Activated T-helper 17 cell treated with anti-CD3 and anti-CD28 coated beads, Interleukin-2, amount 50 U/mL, for 72 hours (primary cell): ENCODE measurements around the gene DEFB114. TPM values are rescaled to one million over a fixed set of nuclear protein-coding genes. Genes with fewer than 3 reads are reported as not detected.

Experiments
- ATAC-seq: fragments of 150-1000 bp; cut with Tn5 transposase; replicated peaks from 2 replicates; pipeline ENCODE4 v1.10.0; 2021; ENCODE audit warnings: mild to moderate bottlenecking, moderate library complexity
- H3K27ac Mint-ChIP-seq: one replicate; pipeline ENCODE4 v1.8.0; 2022; ENCODE audit warnings: mixed read lengths
- H3K27me3 Mint-ChIP-seq: one replicate; pipeline ENCODE4 v1.8.0; 2022; ENCODE audit warnings: mixed read lengths
- H3K36me3 Mint-ChIP-seq: one replicate; pipeline ENCODE4 v1.8.0; 2022; ENCODE audit warnings: low read depth, mild to moderate bottlenecking, mixed read lengths
- H3K4me1 Mint-ChIP-seq: one replicate; pipeline ENCODE4 v1.8.0; 2022; ENCODE audit warnings: mixed read lengths
- H3K4me3 Mint-ChIP-seq: one replicate; pipeline ENCODE4 v1.8.0; 2022; ENCODE audit warnings: mild to moderate bottlenecking, mixed read lengths
- H3K9me3 Mint-ChIP-seq: one replicate; pipeline ENCODE4 v1.8.0; 2022; ENCODE audit warnings: mixed read lengths
- total RNA-seq, 2 donors: library from RNA; stranded (reverse); gene quantifications; one replicate each; pipeline ENCODE4 v1.2.3, GENCODE V29; 2022

DEFB114 gene, protein sequence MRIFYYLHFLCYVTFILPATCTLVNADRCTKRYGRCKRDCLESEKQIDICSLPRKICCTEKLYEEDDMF
- not detected for total RNA-seq

DNA sequence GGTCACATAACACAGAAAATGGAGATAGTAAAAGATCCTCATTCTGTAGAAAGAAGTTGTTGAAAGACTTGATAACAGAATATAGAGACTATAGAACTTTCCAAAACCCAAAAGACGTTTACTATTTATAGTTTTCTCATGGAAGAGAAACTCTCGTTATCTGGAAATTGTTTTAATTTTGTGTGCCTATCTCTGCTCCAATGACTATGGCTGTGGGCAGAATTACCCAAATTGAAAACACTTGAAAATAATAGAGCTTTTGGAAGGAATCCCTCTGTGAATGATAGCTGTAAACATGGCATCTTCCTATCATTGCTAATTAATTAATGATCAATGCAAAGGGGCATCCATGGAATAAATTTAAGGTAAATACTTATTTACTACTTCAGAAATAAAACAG is at the start of gene DEFB114:
DEFB114 (minus strand) TSS at position 101 of the 400 bp plus-strand sequence; CDS start at position 42, 59 bp downstream.
- no peak for ATAC-seq
- Mint-ChIP-seq H3K4me3 (no peak within 1 kb of the TSS), H3K27ac (no peak within 1 kb of the TSS), H3K27me3 (no peaks in the 10 kb centered on the region), H3K36me3 (no peaks in the 10 kb centered on the region), H3K9me3 (peaks cover 6% of the 10 kb centered on the region), H3K4me1 (no peaks in the 10 kb centered on the region)

DNA sequence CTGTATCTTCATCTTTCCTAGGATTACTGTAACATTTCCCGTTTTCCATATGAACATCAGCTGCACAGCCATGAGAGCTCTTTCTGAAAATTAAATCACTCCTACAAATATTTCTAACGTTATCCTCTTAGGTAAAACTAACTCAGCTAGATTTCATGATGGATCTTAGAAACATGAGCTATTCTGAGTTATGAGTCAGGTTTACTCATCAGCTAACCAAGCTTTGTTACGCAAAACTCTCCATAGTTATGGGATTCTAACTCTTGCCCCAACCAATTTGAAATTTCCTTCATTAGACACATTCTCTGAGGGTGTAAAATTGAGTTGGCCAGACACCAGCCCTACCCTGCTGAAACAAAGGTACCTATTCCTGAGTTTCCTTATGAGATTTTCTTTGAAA is 43.9 kb upstream of the DEFB114 start:
- Mint-ChIP-seq H3K4me1 (no peaks in the 10 kb centered on the region), H3K36me3 (no peaks in the 10 kb centered on the region), H3K27me3 (no peaks in the 10 kb centered on the region), H3K4me3 (no peak overlapping the region), H3K9me3 (peaks cover 7% of the 10 kb centered on the region), H3K27ac (no peak overlapping the region)
- no peak for ATAC-seq

DNA sequence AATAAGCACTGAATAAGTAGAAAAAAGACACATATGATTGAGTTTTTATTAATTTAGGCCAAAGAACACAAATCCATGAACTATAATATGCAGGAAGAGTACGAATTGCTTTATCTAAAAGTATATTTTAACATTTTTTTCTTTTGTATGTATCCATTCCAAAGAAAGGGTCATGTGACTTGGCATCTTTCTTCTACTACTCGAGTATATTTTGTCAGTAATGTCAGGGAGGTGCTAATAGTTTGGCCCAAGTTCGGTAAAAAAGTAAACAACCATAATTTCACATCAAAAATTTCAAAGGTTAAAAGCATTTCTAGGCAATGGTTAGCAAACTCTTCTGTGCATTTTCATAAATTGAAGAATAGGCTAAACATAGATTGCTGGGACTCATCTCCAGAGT is 39.2 kb upstream of the DEFB114 start:
- no peak overlapping the region for H3K27ac Mint-ChIP-seq
- peaks cover 5% of the 10 kb centered on the region for H3K9me3 Mint-ChIP-seq
- H3K27me3 Mint-ChIP-seq: no peaks in the 10 kb centered on the region
- H3K36me3 Mint-ChIP-seq: no peaks in the 10 kb centered on the region
- ATAC-seq: no peak
- H3K4me3 Mint-ChIP-seq: no peak overlapping the region
- H3K4me1 Mint-ChIP-seq: no peaks in the 10 kb centered on the region

DNA sequence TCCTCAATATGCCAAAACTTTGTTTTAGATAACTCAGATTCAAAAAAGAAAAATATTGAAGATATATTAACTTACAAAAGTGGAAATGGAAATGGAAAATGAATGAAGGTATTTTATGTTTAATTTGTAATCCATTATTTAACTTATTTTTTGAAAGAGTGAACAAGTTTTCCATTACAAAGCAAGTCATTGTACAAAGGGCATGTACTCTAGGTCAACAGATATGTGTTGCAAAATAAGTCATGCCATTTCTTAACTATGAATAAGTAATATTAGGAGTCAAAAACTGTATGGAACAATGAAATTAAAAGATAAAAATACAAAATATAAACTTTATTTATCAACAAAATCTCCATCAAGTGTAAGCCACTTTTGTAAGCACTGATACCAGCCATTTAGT is 31.3 kb upstream of the DEFB114 start:
- Mint-ChIP-seq H3K27me3 (no peaks in the 10 kb centered on the region), H3K9me3 (peaks cover 9% of the 10 kb centered on the region), H3K36me3 (no peaks in the 10 kb centered on the region), H3K4me1 (no peaks in the 10 kb centered on the region), H3K4me3 (no peak overlapping the region), H3K27ac (no peak overlapping the region)
- no peak for ATAC-seq

DNA sequence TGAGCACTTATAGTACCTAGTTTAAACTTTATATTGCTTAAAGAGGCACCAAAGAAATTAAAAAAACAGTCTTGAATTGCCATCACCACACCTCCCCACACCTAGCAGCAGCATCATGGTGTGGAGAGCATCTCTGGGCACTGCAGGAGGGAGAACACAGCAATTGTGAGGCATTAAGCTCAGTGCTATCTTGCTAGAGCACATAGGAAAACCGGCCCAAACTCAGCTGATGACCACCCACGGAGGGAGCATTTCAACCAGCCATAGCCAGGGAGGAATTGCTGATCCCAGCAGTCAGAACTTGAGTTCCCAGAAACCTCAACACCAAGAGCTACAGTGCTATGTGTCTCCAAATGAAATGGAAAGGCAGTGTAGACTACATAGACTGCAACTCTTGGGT is 24.9 kb upstream of the DEFB114 start:
- Mint-ChIP-seq H3K9me3 (peaks cover 9% of the 10 kb centered on the region), H3K4me1 (no peaks in the 10 kb centered on the region), H3K36me3 (no peaks in the 10 kb centered on the region), H3K27me3 (no peaks in the 10 kb centered on the region), H3K4me3 (no peak overlapping the region), H3K27ac (no peak overlapping the region)
- ATAC-seq: no peak

DNA sequence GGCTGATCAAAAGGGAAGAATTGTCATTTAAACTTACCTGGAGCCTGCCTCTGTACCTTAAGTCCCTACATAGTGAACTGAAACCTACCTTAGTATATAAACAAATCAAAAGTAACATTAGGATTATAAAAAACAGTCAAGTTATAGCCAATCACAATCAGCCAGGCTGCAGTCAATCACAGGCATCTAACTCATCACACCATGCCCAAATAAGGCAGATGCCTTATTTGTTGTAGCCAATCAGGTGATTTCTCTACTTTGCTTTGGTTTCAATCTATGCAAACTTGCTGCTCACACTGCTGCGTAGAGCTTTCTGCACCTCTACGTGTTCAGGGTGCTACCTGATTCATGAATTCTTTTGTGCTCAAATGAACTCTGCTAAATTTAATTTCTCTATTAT is 23.8 kb upstream of the DEFB114 start:
- no peak overlapping the region for H3K4me3 Mint-ChIP-seq
- H3K27me3 Mint-ChIP-seq: no peaks in the 10 kb centered on the region
- ATAC-seq: no peak
- H3K9me3 Mint-ChIP-seq: peaks cover 5% of the 10 kb centered on the region
- H3K36me3 Mint-ChIP-seq: no peaks in the 10 kb centered on the region
- H3K27ac Mint-ChIP-seq: no peak overlapping the region
- no peaks in the 10 kb centered on the region for H3K4me1 Mint-ChIP-seq

DNA sequence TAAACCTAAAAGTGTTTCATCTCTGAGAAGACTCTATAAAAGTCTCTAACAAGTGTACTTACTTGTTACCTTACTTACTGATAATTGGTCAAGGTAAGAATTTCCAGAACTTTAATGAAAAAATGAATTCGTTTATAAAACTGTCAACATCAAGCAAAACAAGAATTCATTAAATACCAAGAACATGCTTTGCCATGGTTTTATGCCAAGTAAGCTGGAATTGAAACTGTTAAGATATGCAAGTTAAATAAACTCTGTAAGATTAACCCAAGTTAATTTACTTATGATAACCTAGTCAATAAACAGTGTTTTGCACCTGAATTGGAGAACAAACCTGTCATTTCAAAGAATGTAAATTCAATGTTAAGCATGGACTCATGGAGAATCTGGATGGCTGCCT is 22.6 kb upstream of the DEFB114 start:
- Mint-ChIP-seq H3K9me3 (no peaks in the 10 kb centered on the region), H3K4me1 (no peaks in the 10 kb centered on the region), H3K4me3 (no peak overlapping the region), H3K27me3 (no peaks in the 10 kb centered on the region), H3K36me3 (no peaks in the 10 kb centered on the region), H3K27ac (no peak overlapping the region)
- ATAC-seq: no peak

DNA sequence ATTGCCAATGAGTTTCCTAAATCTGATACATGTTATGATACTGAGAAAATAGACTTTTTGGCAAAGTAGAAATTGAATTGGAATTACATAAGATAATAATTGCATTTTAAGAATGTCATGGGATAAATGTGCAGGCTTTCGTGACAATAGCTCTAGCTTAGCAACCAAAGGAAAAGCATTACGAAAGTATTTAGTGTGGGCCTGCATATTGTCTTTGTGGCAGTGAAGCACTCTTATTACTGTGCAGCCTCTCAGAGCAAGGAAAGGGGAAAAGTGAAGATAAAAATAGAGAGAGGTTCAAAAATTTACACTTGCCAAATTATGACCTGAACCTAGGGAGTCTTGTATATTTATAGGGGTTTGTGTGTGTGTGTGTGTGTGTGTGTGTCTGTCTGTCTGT is 18.1 kb upstream of the DEFB114 start:
- no peak for ATAC-seq
- Mint-ChIP-seq H3K9me3 (no peaks in the 10 kb centered on the region), H3K27me3 (no peaks in the 10 kb centered on the region), H3K27ac (no peak overlapping the region), H3K36me3 (no peaks in the 10 kb centered on the region), H3K4me3 (no peak overlapping the region), H3K4me1 (peaks cover 5% of the 10 kb centered on the region)

DNA sequence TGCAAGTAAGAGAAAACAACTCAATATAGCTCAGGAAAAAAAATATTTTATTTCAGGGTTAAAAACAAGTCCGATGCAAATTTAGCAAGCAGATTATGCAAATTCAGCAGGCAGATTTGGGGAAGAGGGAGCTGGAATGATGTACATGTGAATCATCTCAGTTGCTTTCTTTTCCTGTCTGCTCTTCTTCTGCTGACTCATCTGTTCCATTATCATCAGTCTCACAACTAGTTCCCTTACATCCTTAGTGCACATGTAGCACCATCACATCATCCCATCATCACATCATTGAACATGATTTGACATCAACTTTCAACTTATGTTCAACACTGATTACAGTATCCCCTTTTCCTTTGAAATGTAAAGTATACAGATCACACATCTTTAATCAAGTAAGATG is 16.9 kb upstream of the DEFB114 start:
- peak; percentile 68 for ATAC-seq
- Mint-ChIP-seq H3K27ac (no peak overlapping the region), H3K4me1 (peaks cover 5% of the 10 kb centered on the region), H3K4me3 (no peak overlapping the region), H3K27me3 (no peaks in the 10 kb centered on the region), H3K36me3 (no peaks in the 10 kb centered on the region), H3K9me3 (no peaks in the 10 kb centered on the region)

DNA sequence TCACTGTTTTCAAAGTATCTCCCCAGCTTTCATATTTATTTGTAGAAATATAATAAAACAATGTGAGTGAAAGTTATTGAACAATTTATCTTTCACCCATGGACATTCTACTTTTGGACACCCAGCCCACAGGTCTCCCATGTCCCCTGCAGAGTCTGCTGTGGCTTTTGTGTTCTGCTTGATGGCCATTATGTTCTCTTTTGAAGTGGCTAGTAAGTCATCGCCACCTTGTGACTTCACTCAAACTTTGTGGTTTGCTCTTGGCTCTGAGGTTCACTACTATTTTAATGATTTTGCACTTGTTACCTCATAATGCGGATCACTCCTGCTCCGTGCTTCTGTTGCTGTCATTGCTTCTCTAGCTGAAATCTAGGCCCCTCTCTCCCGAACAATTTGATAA is 15.6 kb upstream of the DEFB114 start:
- Mint-ChIP-seq H3K4me3 (no peak overlapping the region), H3K27ac (no peak overlapping the region), H3K36me3 (no peaks in the 10 kb centered on the region), H3K9me3 (no peaks in the 10 kb centered on the region), H3K4me1 (peaks cover 5% of the 10 kb centered on the region), H3K27me3 (no peaks in the 10 kb centered on the region)
- peak; percentile 37 for ATAC-seq

DNA sequence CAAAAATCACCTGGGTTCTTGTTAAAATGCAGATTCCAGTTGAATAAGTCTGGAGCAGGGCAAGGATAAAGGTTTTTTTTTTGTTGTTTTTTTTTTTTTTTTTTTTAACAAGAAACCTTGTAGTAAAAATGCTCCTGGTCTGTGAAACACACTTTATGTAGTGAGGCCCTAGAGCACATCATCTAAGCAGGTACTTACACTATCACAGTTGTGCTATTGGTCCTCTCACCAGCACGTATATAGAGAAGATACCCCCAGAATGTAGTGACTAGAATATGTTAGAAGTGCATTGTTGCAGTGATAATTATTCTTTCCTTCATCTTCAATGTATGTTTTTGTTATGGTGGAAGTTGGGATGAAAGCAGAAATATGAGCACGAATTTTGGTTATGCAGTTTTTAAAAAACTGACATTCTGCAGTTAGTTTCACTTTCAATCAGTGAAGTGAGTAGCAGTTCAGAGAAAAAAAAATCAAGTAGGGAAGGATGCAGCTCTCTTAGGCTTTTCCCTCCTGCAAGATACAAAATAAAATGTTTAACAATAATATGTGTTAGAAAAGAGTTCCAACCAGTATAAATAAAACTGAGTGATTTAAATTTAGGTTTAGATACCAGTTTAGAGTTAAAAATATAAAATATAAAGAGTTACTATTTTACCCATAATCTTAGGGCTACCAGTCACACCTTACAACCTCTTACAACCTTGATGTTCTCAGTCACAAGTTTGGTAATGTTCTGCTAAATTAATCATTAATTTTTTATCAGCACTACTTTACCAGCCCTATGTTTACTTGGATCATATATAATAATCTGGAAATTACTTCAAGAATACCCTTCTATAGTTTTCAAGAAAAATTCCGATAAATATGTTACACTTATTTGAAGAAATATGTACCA is 14.6 kb upstream of the DEFB114 start:
- ATAC-seq: no peak
- H3K27ac Mint-ChIP-seq: no peak overlapping the region
- H3K4me1 Mint-ChIP-seq: peaks cover 5% of the 10 kb centered on the region
- H3K36me3 Mint-ChIP-seq: no peaks in the 10 kb centered on the region
- H3K27me3 Mint-ChIP-seq: no peaks in the 10 kb centered on the region
- H3K4me3 Mint-ChIP-seq: peak overlapping the region; percentile 9
- no peaks in the 10 kb centered on the region for H3K9me3 Mint-ChIP-seq

DNA sequence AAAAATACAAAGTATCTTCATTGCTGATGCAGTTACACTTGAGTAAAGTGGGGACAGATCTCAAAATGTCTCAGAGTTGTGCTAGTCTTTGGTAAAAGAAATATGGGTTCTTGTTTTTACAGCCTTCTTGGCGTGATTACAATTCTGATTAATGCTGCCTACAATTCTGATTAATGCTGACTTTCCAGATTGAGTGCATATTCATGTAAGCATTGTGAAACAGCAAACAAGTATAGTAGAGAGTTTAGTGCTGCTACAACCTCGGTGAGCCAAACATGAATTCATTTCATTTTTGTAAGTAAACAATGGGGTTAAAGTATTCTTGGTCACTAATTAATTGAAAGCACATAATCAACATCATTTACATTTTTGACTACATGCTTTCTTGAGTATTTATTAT is 5.6 kb upstream of the DEFB114 start, which contains the start of gene DEFB113:
DEFB113 (minus strand) TSS at position 21 of the 400 bp plus-strand sequence; CDS start at position 21, 0 bp downstream.
- H3K27ac Mint-ChIP-seq: no peak within 1 kb of the TSS
- peaks cover 5% of the 10 kb centered on the region for H3K9me3 Mint-ChIP-seq
- no peaks in the 10 kb centered on the region for H3K27me3 Mint-ChIP-seq
- no peak for ATAC-seq
- no peak within 1 kb of the TSS for H3K4me3 Mint-ChIP-seq
- no peaks in the 10 kb centered on the region for H3K4me1 Mint-ChIP-seq
- H3K36me3 Mint-ChIP-seq: no peaks in the 10 kb centered on the region

DNA sequence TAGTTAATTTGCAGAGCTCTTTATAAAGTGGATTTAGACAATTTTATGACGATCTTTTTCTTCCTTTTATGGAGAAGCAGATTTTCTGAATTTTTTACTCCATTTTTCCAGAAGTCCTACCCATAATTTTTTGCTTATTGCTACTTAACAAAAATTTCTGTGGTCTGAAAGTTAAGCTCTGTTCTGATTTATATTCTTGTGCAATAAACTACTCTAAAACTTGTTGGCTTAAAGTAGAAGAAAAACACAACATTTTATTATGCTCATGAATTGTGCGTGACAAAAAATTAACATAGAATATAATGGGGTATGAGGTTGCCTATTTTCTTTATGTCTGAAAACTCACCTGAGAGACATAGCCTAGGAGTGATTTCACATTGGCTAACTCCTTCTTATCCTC is 2.9 kb upstream of the DEFB114 start:
- Mint-ChIP-seq H3K27me3 (no peaks in the 10 kb centered on the region), H3K4me3 (no peak overlapping the region), H3K36me3 (no peaks in the 10 kb centered on the region), H3K9me3 (peaks cover 5% of the 10 kb centered on the region), H3K4me1 (no peaks in the 10 kb centered on the region), H3K27ac (no peak overlapping the region)
- no peak for ATAC-seq

DNA sequence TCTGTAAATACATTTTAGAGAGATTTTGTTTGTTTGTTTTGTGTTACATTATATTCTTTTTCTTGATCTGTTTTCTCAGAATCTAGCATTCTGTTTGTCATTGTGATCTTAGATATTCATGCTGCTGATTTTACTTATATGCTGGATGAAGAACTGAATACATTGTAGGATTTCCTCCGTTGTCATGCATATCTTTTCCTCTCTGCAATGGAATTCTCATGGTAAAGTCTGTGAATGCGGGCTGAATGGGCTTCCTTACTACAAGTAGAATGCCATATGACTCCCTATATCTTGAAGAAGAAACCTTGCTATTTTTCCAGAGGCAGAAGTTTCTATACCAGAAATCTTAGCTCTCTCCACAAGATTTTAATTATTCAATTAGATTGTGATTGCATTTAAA is 2.4 kb upstream of the DEFB114 start:
- no peak overlapping the region for H3K4me3 Mint-ChIP-seq
- H3K27ac Mint-ChIP-seq: no peak overlapping the region
- H3K4me1 Mint-ChIP-seq: no peaks in the 10 kb centered on the region
- peaks cover 5% of the 10 kb centered on the region for H3K9me3 Mint-ChIP-seq
- no peak for ATAC-seq
- H3K36me3 Mint-ChIP-seq: no peaks in the 10 kb centered on the region
- no peaks in the 10 kb centered on the region for H3K27me3 Mint-ChIP-seq

DNA sequence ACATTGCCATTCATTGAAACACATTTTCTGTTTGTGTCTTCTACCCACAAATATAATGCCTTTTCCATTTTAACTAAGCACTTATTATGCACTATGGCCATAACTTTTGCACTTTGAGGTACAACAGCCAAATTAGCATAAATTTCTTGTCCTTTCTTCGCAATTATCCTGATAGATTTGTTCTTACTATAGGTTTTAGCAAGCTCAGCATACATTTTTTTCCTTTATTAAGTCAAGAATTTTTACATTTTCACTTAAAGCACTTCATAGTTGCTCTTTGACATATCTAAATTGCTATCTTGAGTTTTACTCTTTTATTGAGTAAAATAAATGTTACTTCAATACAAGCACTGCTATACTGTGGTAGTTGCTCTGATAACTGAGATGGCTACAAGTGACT is 5.8 kb downstream of the DEFB114 start:
- H3K4me1 Mint-ChIP-seq: no peaks in the 10 kb centered on the region
- peaks cover 4% of the 10 kb centered on the region for H3K9me3 Mint-ChIP-seq
- H3K4me3 Mint-ChIP-seq: no peak overlapping the region
- no peak overlapping the region for H3K27ac Mint-ChIP-seq
- no peaks in the 10 kb centered on the region for H3K27me3 Mint-ChIP-seq
- no peaks in the 10 kb centered on the region for H3K36me3 Mint-ChIP-seq
- no peak for ATAC-seq
